Natural killer cell (primary cell): ENCODE measurements around the gene YARS1. TPM values are rescaled to one million over a fixed set of nuclear protein-coding genes. Genes with fewer than 3 reads are reported as not detected.

Experiments
- ATAC-seq, 3 donors: fragments of 150-1000 bp in 2 of 3; fragments of 200-7000 bp in 1 of 3; cut with Tn5 transposase; 1 replicate in 1 of 3; 2 replicates in 2 of 3; pipeline ENCODE4 v1.10.0; 2021; ENCODE audit warnings: mild to moderate bottlenecking in 2 of 3, moderate library complexity in 2 of 3
- DNase-seq, 2 donors: peaks; one replicate each; pipeline versions ENCODE4 v3.0.0 to v3.0.0-alpha.2; 2013 to 2021; ENCODE audit warnings: mixed read lengths in 1 of 2
- H3K27ac ChIP-seq: one replicate; pipeline ENCODE4 v1.5.1; 2013; ENCODE audit warnings: mild to moderate bottlenecking, low read length
- H3K27me3 ChIP-seq: one replicate; pipeline ENCODE4 v1.6.1; 2013; ENCODE audit warnings: low read length; ENCODE audit not compliant: control insufficient read depth, insufficient read depth
- H3K36me3 ChIP-seq: one replicate; pipeline ENCODE4 v1.6.1; 2013; ENCODE audit warnings: low read length; ENCODE audit not compliant: control insufficient read depth, insufficient read depth
- H3K4me1 ChIP-seq: one replicate; pipeline ENCODE4 v1.6.1; 2013; ENCODE audit warnings: low read length; ENCODE audit not compliant: control insufficient read depth, insufficient read depth
- H3K4me3 ChIP-seq: one replicate; pipeline ENCODE4 v1.5.1; 2013; ENCODE audit warnings: low read length
- H3K9me3 ChIP-seq: one replicate; pipeline ENCODE4 v1.6.1; 2013; ENCODE audit warnings: low read length; ENCODE audit not compliant: control insufficient read depth, insufficient read depth
- H3K27ac Mint-ChIP-seq, 2 donors: one replicate each; pipeline ENCODE4 v1.8.0; 2022; ENCODE audit warnings: mild to moderate bottlenecking in 2 of 2, mixed read lengths in 2 of 2, moderate library complexity in 1 of 2
- H3K27me3 Mint-ChIP-seq, 2 donors: one replicate each; pipeline ENCODE4 v1.8.0; 2022; ENCODE audit warnings: low read depth in 2 of 2, mixed read lengths in 2 of 2
- H3K36me3 Mint-ChIP-seq: one replicate; pipeline ENCODE4 v1.8.0; 2022; ENCODE audit warnings: mixed read lengths
- H3K4me1 Mint-ChIP-seq, 2 donors: one replicate each; pipeline ENCODE4 v1.8.0; 2022; ENCODE audit warnings: mixed read lengths in 2 of 2
- H3K4me3 Mint-ChIP-seq: one replicate; pipeline ENCODE4 v1.8.0; 2022; ENCODE audit warnings: mild to moderate bottlenecking, moderate library complexity, mixed read lengths
- H3K9me3 Mint-ChIP-seq, 2 donors: one replicate each; pipeline ENCODE4 v1.8.0; 2022; ENCODE audit warnings: mixed read lengths in 2 of 2
- WGBS: methylation state at CpG from one replicate; pipeline ENCODE4 v1.1.7; 2013; ENCODE audit warnings: missing lambda C conversion rate; ENCODE audit not compliant: insufficient coverage; 5-methylcytosine and 5-hydroxymethylcytosine counted together
- intact Hi-C: fragments of 100-400 bp; cut with micrococcal nuclease; formaldehyde crosslinking; loops from one replicate; pipeline ENCODE4 v1.14.2; 2022
- total RNA-seq, 4 donors: library from RNA; stranded (reverse); fragments of 120-200 nt in 1 of 4; gene quantifications; one replicate each; pipeline versions ENCODE4 v1.2.3 to v1.2.4, GENCODE V29; 2013 to 2022
- TF ChIP-seq, protein P1 (sequence below): fragments of 200-600 bp; IDR thresholded peaks from one replicate; pipeline ENCODE4 v1.8.0; 2022; ENCODE audit warnings: antibody characterized with exemption

Gene YARS1
- total RNA-seq, 3 donors from 2014 or later (not counting 1 experiment from before 2014, with no cell fraction given), result 163 to 223 (median 197) TPM

DNA sequence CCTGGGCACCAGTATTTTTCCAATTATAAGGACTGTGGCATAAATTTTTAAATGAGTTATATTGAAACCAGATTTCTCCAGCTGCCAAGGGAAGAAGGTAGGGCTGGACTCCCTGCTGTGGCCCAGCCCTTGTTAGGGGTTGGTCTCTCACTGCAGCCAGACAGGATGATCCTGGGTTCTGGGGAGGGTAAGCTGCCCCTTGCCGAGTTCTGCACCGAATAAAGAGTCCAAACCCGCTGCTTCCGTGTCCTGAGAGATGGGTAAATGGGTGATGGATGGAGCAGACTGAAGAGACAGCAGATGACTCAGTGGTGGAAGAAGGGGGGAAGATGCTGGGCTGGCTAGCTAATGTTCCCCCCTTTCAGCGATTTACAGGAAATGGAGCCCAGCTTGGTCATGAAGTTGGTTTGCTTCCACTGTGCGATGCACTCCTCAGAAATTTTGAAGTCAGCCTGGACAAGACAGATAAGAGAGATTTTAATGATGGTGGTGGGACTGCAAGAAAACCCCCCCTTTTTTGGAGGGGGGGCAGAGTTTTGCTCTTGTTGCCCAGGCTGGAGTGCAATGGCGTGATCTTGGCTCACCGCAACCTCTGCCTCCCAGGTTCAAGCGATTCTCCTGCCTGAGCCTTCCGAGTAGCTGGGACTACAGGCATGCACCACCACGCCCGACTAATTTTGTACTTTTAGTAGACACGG, 41.4 kb downstream of the YARS1 start:
- H3K27me3 Mint-ChIP-seq, result no peaks in the 10 kb centered on the region
- 83% methylated on average over 12 of the region's 13 CpGs for WGBS
- no peak for DNase-seq
- TF ChIP-seq, protein P1, sequence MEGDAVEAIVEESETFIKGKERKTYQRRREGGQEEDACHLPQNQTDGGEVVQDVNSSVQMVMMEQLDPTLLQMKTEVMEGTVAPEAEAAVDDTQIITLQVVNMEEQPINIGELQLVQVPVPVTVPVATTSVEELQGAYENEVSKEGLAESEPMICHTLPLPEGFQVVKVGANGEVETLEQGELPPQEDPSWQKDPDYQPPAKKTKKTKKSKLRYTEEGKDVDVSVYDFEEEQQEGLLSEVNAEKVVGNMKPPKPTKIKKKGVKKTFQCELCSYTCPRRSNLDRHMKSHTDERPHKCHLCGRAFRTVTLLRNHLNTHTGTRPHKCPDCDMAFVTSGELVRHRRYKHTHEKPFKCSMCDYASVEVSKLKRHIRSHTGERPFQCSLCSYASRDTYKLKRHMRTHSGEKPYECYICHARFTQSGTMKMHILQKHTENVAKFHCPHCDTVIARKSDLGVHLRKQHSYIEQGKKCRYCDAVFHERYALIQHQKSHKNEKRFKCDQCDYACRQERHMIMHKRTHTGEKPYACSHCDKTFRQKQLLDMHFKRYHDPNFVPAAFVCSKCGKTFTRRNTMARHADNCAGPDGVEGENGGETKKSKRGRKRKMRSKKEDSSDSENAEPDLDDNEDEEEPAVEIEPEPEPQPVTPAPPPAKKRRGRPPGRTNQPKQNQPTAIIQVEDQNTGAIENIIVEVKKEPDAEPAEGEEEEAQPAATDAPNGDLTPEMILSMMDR, result no peak
- Histone ChIP-seq H3K36me3 (peaks cover 60% of the 10 kb centered on the region), H3K4me3 (no peak overlapping the region), H3K27ac (no peak overlapping the region), H3K27me3 (no peaks in the 10 kb centered on the region), H3K4me1 (peaks cover 14% of the 10 kb centered on the region), H3K9me3 (no peaks in the 10 kb centered on the region)
- intact Hi-C loops, result no loop called here
- ATAC-seq, result no peak
- H3K36me3 Mint-ChIP-seq, result peaks cover 11% of the 10 kb centered on the region
- no peak overlapping the region for H3K4me3 Mint-ChIP-seq
- H3K4me1 Mint-ChIP-seq, result peaks cover 16 to 19% of the 10 kb centered on the region in 2 donors
- H3K9me3 Mint-ChIP-seq, result no peaks in the 10 kb centered on the region
- peak overlapping the region in 1 of 2 donors; percentile 61 for H3K27ac Mint-ChIP-seq

DNA sequence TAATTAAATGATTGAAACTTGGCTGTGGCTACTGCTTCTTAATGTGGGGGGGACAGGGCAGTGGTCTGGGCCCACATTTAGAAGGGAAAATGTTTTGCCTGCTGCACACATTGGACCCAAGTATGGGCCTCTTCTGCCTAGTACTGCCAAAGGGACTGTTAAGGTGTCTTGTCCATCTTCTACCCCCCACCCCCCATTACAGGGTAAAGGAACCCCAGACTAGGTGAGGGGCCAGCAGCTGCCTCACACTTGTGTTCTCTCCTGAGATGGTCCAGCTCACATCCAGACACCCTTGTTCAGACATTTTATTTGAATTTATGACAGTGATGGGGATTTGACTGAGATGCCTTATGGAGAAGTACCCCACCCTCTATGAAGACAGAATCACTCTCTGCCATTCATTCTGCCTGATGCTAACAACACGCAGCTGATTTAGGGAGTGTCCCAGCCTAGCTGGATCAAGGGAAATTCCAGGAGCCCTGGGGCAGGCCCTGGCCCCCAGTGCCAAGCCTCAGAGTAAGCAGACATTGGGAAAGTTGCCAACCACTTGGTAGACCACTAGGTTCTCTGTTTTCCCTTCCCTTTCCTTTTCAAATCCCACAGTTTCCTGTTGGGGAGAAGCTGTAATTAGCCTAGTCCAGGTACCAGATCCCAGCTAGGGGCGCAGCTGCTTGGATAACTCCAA, 42.1 kb downstream of the YARS1 start:
- peaks cover 4% of the 10 kb centered on the region for H3K36me3 Mint-ChIP-seq
- no peaks in the 10 kb centered on the region for H3K9me3 Mint-ChIP-seq
- Histone ChIP-seq H3K4me3 (no peak overlapping the region), H3K4me1 (peaks cover 14% of the 10 kb centered on the region), H3K27ac (no peak overlapping the region), H3K36me3 (peaks cover 53% of the 10 kb centered on the region), H3K9me3 (no peaks in the 10 kb centered on the region), H3K27me3 (no peaks in the 10 kb centered on the region)
- DNase-seq (no peak), ATAC-seq (no peak)
- peaks cover 16 to 19% of the 10 kb centered on the region in 2 donors for H3K4me1 Mint-ChIP-seq
- TF ChIP-seq, protein P1, result no peak
- no peak overlapping the region for H3K4me3 Mint-ChIP-seq
- H3K27me3 Mint-ChIP-seq, result no peaks in the 10 kb centered on the region
- 58% methylated on average over 2 of the region's 2 CpGs for WGBS
- intact Hi-C loops, result no loop called here
- H3K27ac Mint-ChIP-seq, result peak overlapping the region; percentile 61 to 74

DNA sequence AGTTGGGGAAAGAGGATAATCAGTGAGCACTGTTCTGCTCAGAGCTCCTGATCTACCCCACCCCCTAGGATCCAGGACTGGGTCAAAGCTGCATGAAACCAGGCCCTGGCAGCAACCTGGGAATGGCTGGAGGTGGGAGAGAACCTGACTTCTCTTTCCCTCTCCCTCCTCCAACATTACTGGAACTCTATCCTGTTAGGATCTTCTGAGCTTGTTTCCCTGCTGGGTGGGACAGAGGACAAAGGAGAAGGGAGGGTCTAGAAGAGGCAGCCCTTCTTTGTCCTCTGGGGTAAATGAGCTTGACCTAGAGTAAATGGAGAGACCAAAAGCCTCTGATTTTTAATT, 42.7 kb downstream of the YARS1 start:
- H3K9me3 Mint-ChIP-seq, result no peaks in the 10 kb centered on the region
- H3K4me3 ChIP-seq, result no peak overlapping the region
- no peaks in the 10 kb centered on the region for H3K36me3 Mint-ChIP-seq
- no peaks in the 10 kb centered on the region for H3K27me3 ChIP-seq
- intact Hi-C loops, result no loop called here
- ATAC-seq, result no peak
- H3K27ac ChIP-seq, result no peak overlapping the region
- H3K36me3 ChIP-seq, result peaks cover 46% of the 10 kb centered on the region
- H3K4me1 ChIP-seq, result peaks cover 14% of the 10 kb centered on the region
- H3K4me3 Mint-ChIP-seq, result no peak overlapping the region
- TF ChIP-seq, protein P1, result no peak
- DNase-seq, result no peak
- no peaks in the 10 kb centered on the region for H3K9me3 ChIP-seq
- H3K27ac Mint-ChIP-seq, result peak overlapping the region; percentile 74 to 75
- no peaks in the 10 kb centered on the region for H3K27me3 Mint-ChIP-seq
- peaks cover 16 to 19% of the 10 kb centered on the region in 2 donors for H3K4me1 Mint-ChIP-seq
